PC-9 (cell line): ENCODE data around the gene DCAF7. TPM values are rescaled to one million over a fixed set of nuclear protein-coding genes. Genes with fewer than 3 reads are reported as not detected.

Experiments used
- BruUV-seq: library from RNA; stranded (reverse); fragments of 400-500 nt; replicated peaks from 2 replicates; lab custom pipeline; 2021; lab: Mats Ljungman, UMichigan
- CTCF ChIA-PET: fragments of 300-600 bp; sonication (Branson Sonifier 250); formaldehyde crosslinking; loops from one replicate; lab custom pipeline; 2022; ENCODE audit warnings: antibody characterized with exemption; lab: Charles Lee
- POLR2A ChIA-PET: fragments of 300-600 bp; sonication (Branson Sonifier 250); formaldehyde crosslinking; loops from one replicate; lab custom pipeline; 2022; ENCODE audit warnings: antibody characterized with exemption; ENCODE audit not compliant: unreplicated experiment; lab: Charles Lee
- DNase-seq, 2 experiments: peaks; one replicate each; pipeline versions ENCODE4 v3.0.0 to v3.0.0-alpha.2; 2015 to 2022; ENCODE audit warnings: mixed read lengths in 1 of 2
- H2AFZ ChIP-seq: fragments of 200-600 bp; sonication (generic); 2 replicates; pipeline ENCODE4 v1.8.1; 2017; ENCODE audit warnings: antibody characterized with exemption
- H3F3A ChIP-seq: fragments of 200-600 bp; sonication (generic); 2 replicates; pipeline ENCODE4 v1.8.1; 2017; ENCODE audit warnings: antibody characterized with exemption, mild to moderate bottlenecking, low read depth; ENCODE audit not compliant: insufficient read depth
- H3K27ac ChIP-seq: fragments of 200-600 bp; sonication (generic); 2 replicates; pipeline ENCODE4 v1.6.1; 2016; ENCODE audit warnings: mixed run types
- H3K27me3 ChIP-seq: fragments of 200-600 bp; sonication (generic); 2 replicates; pipeline ENCODE4 v1.6.1; 2016; ENCODE audit warnings: low read depth, mixed run types; ENCODE audit not compliant: insufficient read depth
- H3K36me3 ChIP-seq: fragments of 200-600 bp; sonication (generic); 2 replicates; pipeline ENCODE4 v1.6.1; 2016; ENCODE audit warnings: low read depth, mixed run types
- H3K4me1 ChIP-seq: fragments of 200-600 bp; sonication (generic); replicated peaks from 2 replicates; pipeline ENCODE4 v1.6.1; 2016; ENCODE audit warnings: mixed run types; ENCODE audit not compliant: insufficient read depth
- H3K4me2 ChIP-seq: fragments of 200-600 bp; sonication (generic); 2 replicates; pipeline ENCODE4 v1.6.1; 2017; ENCODE audit warnings: mixed run types
- H3K4me3 ChIP-seq: fragments of 200-600 bp; sonication (generic); 2 replicates; pipeline ENCODE4 v1.6.1; 2016; ENCODE audit warnings: mixed run types
- H3K79me2 ChIP-seq: fragments of 200-600 bp; sonication (generic); 2 replicates; pipeline ENCODE4 v1.6.1; 2017; ENCODE audit warnings: low read depth, mixed run types
- H3K9me2 ChIP-seq: fragments of 200-600 bp; sonication (generic); 2 replicates; pipeline ENCODE4 v1.8.1; 2017; ENCODE audit warnings: mild to moderate bottlenecking; ENCODE audit not compliant: insufficient read depth
- H3K9me3 ChIP-seq: fragments of 200-600 bp; sonication (generic); 2 replicates; pipeline ENCODE4 v1.8.1; 2016; ENCODE audit warnings: low read depth; ENCODE audit not compliant: insufficient read depth
- H4K20me1 ChIP-seq: fragments of 200-600 bp; sonication (generic); 2 replicates; pipeline ENCODE4 v1.8.1; 2017; ENCODE audit not compliant: insufficient read depth
- EZH2 ChIP-seq: fragments of 200-600 bp; sonication (generic); IDR thresholded peaks from 2 replicates; pipeline ENCODE4 v1.8.0; 2017; ENCODE audit warnings: antibody characterized with exemption, low read depth
- intact Hi-C: fragments of 100-400 bp; cut with micrococcal nuclease; formaldehyde crosslinking; loops from one replicate; pipeline ENCODE4 v1.10.0; 2022; ENCODE audit not compliant: unreplicated experiment
- total RNA-seq: library from RNA; stranded (reverse); gene quantifications from 2 replicates; pipeline ENCODE4 v1.2.3, GENCODE V29; 2021
- TF ChIP-seq, protein P1 (sequence below): fragments of 200-600 bp; sonication (generic); conservative IDR thresholded peaks from 2 replicates; pipeline ENCODE4 v1.6.1; 2017; ENCODE audit warnings: mixed run types, antibody characterized with exemption, mild to moderate bottlenecking, moderate library complexity

The DCAF7 gene
- total RNA-seq, 1 experiment from 2014 or later: 78.9 TPM

DNA sequence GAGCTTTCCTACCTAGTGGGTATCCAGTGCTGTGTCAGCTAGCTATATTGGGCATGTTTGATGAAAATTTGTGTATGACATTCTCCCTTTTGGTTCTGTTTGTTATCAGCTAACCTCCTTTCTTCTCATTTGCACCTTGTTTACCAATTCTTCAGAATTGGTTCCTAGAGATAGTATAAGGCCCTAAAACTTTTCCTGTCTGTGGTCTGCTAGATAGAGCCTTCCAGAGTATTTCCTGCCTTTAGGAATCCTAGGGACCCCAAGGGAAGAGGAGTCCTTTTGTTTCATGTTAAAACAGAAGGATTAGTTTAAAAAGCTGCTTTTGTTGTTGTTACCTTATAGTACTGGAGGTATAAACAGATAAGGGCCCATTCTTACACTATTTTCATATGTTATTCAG is 83.5 kb downstream of the DCAF7 start:
- Histone ChIP-seq H3K36me3 (no peaks in the 10 kb centered on the region), H3K4me3 (no peak overlapping the region), H3K27me3 (no peaks in the 10 kb centered on the region), H2AFZ (no peak overlapping the region), H3K4me1 (no peaks in the 10 kb centered on the region), H3K27ac (no peak overlapping the region), H3F3A (no peaks in the 10 kb centered on the region), H3K9me3 (no peaks in the 10 kb centered on the region), H4K20me1 (no peaks in the 10 kb centered on the region), H3K4me2 (no peak overlapping the region), H3K79me2 (no peaks in the 10 kb centered on the region), H3K9me2 (no peaks in the 10 kb centered on the region)
- no TSS peak for BruUV-seq
- CTCF ChIA-PET: interaction anchor here (0.7 kb wide), 1 partner anchor 170 kb away, joined by 5 read pairs; no protein-coding TSS in a partner anchor
- intact Hi-C loops: no loop called here
- no peak for DNase-seq
- TF ChIP-seq, protein P1, sequence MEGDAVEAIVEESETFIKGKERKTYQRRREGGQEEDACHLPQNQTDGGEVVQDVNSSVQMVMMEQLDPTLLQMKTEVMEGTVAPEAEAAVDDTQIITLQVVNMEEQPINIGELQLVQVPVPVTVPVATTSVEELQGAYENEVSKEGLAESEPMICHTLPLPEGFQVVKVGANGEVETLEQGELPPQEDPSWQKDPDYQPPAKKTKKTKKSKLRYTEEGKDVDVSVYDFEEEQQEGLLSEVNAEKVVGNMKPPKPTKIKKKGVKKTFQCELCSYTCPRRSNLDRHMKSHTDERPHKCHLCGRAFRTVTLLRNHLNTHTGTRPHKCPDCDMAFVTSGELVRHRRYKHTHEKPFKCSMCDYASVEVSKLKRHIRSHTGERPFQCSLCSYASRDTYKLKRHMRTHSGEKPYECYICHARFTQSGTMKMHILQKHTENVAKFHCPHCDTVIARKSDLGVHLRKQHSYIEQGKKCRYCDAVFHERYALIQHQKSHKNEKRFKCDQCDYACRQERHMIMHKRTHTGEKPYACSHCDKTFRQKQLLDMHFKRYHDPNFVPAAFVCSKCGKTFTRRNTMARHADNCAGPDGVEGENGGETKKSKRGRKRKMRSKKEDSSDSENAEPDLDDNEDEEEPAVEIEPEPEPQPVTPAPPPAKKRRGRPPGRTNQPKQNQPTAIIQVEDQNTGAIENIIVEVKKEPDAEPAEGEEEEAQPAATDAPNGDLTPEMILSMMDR: no peak
- TF ChIP-seq EZH2: no peak
- POLR2A ChIA-PET: no interaction called here

DNA sequence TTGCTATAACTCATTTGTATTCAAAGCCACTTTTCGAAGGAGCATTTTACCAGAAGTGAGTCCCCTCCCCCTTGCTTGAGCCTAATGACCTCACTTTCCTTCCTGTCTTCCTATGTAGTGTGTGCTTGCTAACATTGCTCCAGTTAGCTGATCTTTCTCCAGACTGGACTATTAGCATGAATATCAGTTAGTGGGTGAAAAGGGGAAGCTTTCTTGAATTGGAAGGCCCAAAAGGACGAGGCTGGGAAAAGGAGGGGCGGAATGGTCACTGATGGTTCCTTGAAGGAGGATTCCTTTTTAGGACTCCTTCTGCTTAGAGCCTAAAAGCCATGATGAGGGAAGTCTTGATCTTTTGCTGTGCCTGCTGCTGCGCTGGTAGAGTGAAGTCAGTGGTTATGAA is 83.9 kb downstream of the DCAF7 start:
- Histone ChIP-seq H3K4me1 (no peaks in the 10 kb centered on the region), H2AFZ (no peak overlapping the region), H3K4me3 (no peak overlapping the region), H3K4me2 (no peak overlapping the region), H3K9me2 (no peaks in the 10 kb centered on the region), H3K79me2 (no peaks in the 10 kb centered on the region), H3K9me3 (no peaks in the 10 kb centered on the region), H3F3A (no peaks in the 10 kb centered on the region), H4K20me1 (no peaks in the 10 kb centered on the region), H3K27ac (no peak overlapping the region), H3K27me3 (no peaks in the 10 kb centered on the region), H3K36me3 (no peaks in the 10 kb centered on the region)
- DNase-seq: no peak
- intact Hi-C loops: no loop called here
- ChIA-PET POLR2A (no interaction called here), CTCF (no interaction called here)
- TF ChIP-seq, protein P1: no peak
- TF ChIP-seq EZH2: no peak
- no TSS peak for BruUV-seq

DNA sequence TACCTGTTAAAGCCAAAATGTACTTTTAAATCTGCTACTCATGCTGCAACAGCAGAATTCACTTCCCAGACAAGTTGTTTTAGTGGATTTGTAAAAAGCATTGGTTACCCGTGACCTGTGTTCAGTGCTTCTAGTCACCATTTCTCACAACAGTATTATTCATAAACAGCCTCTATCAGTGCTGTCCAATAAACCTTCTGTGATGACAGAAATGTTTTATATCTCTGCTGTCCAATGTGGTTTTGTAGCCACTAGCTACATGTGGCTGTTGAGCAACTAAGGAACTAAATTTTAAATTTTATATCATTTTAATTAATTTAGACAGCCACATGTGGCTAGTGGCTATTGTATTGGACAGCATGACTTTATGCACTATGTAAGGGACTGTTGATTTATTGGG is 84.5 kb downstream of the DCAF7 start:
- Histone ChIP-seq H3K27ac (no peak overlapping the region), H3K4me1 (no peaks in the 10 kb centered on the region), H3K27me3 (no peaks in the 10 kb centered on the region), H3K36me3 (no peaks in the 10 kb centered on the region), H3K79me2 (no peaks in the 10 kb centered on the region), H4K20me1 (no peaks in the 10 kb centered on the region), H3K9me3 (no peaks in the 10 kb centered on the region), H3K4me2 (no peak overlapping the region), H3K4me3 (no peak overlapping the region), H3F3A (no peaks in the 10 kb centered on the region), H3K9me2 (no peaks in the 10 kb centered on the region), H2AFZ (no peak overlapping the region)
- ChIA-PET POLR2A (no interaction called here), CTCF (no interaction called here)
- no peak for TF ChIP-seq EZH2
- TF ChIP-seq, protein P1: no peak
- intact Hi-C loops: no loop called here
- no TSS peak for BruUV-seq
- DNase-seq: no peak
